Caki2 (cell line): ENCODE measurements around the gene FOXD3. TPM values are rescaled to one million over a fixed set of nuclear protein-coding genes. Genes with fewer than 3 reads are reported as not detected.
"Not testable (repeated sequence)": the region's sequence is repeated elsewhere in the genome, so short reads cannot be mapped to it uniquely, and the experiment has no call there.

ENCODE experiments used
- DNase-seq: peaks from one replicate; pipeline ENCODE4 v3.0.0-alpha.2; 2015; ENCODE audit warnings: low read depth
- in situ Hi-C: cut with HindIII; loops from 2 replicates; pipeline ENCODE4 v1.10.0; 2016; ENCODE audit warnings: low sequenced_read_pairs, low pct_unique_long_range_greater_than_20kb, mixed read lengths
- total RNA-seq: library from RNA; depleted of rRNA; stranded (reverse); fragments of >200 nt; shearing (Covaris generic); gene quantifications from 2 replicates; pipeline ENCODE4 v1.2.3, GENCODE V29; 2014; ENCODE audit warnings: low replicate concordance; rRNA removed

Gene FOXD3
- total RNA-seq, 1 experiment from 2014 or later: not detected

- in situ Hi-C loops: no loop called here
- DNase-seq: no peak
Measured at GRCh38 chr1:63342402-63342801, 20.0 kb downstream of the FOXD3 start.

GRCh38 chr1:63343922-63344321, 21.6 kb downstream of the FOXD3 start:
- in situ Hi-C loops: no loop called here
- no peak for DNase-seq

DNA sequence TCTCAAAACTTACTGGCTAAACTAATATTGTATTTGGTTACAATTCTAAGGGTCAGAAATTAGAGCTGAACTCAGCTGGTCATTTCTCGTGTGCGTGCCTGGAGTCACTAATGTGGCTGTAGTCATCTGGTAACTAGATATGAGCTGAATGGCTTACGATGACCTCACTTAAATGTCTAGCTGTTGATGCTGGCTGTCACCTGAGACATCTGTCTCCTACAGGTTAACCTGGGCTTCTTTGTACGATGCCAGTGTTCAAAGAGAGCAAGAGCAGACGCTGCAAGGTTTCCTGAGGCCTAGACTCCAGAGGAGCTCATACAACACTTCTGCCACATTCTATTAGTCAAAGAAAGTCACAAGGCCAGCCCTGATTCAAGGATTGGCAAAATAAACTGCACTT, 28.0 kb downstream of the FOXD3 start:
- DNase-seq: no peak
- in situ Hi-C loops: no loop called here

DNA sequence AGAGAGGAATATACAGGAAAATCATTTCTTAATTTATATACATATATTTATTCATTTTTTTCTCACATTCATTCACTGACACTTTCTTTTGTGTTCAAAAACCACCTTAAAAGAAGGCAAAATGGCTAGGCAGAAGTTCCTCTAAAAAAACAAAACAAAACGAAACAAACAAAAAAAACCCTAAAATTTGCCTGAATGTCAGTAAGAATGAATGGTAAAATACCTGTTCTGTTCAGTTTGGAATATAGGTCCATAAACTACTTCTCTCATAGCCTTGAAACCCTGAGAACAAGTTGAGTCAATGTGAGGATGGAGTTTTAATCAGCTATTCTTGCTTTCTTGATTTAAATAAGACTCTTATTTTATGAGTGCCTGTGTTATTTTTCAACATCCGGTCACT, 30.4 kb downstream of the FOXD3 start:
- in situ Hi-C loops: no loop called here
- DNase-seq: no peak

- in situ Hi-C loops, DNase-seq: not testable (repeated sequence)
Measured at GRCh38 chr1:63356234-63356633, 33.9 kb downstream of the FOXD3 start.

GRCh38 chr1:63359561-63359960, 37.2 kb downstream of the FOXD3 start:
- in situ Hi-C loops: no loop called here
- no peak for DNase-seq

DNA sequence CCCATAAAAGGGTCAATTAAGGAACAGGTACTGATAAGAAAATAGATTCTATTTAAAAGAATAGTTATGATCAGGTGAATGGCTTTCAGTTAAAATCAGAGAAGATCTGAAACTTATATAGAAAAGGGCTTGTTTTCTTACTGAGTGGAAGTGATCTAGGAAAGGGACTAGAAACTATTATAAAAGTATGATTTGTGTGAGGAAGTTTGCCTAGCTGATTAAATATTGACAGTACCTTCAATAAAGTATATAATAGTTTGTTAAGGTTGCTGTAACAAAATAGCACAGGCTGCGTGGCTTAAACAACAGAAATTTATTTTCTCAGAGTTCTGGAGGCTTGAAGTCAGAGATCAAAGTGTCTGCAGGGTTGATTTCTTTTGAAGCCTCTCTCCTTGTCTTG, 39.7 kb downstream of the FOXD3 start:
- in situ Hi-C loops: no loop called here
- no peak for DNase-seq

GRCh38 chr1:63362578-63362977, 40.2 kb downstream of the FOXD3 start:
- DNase-seq: no peak
- in situ Hi-C loops: no loop called here

- in situ Hi-C loops: no loop called here
Measured at GRCh38 chr1:63363014-63363413, 40.6 kb downstream of the FOXD3 start.

DNA sequence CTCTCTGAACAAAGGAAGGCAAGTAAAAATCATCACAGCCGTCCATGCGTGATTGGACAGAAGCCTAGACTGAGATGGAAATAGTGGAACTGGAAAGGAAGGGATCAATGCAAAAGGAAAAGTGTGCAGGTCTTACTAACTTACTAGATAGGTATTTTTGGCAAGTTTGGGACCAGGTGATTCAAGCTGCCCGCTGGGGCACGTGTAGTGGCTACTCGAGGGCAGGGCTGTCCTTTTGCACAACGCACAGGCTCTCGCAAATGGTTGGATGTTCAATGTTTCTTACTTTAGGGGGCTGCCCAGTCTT, 44.5 kb downstream of the FOXD3 start:
- no peak for DNase-seq
- in situ Hi-C loops: no loop called here

More at GRCh38 chr1:63363014-63363413, 40.6 kb downstream of the FOXD3 start:
- no peak for DNase-seq

GRCh38 chr1:63367215-63368103, 45.1 kb downstream of the FOXD3 start, which contains the start of gene ALG6:
Gene ALG6 (plus strand): TSS chr1:63367627. CDS start chr1:63370978, 3,351 bp downstream.
- DNase-seq: peak; percentile 97
- in situ Hi-C loops: no loop called here

DNA sequence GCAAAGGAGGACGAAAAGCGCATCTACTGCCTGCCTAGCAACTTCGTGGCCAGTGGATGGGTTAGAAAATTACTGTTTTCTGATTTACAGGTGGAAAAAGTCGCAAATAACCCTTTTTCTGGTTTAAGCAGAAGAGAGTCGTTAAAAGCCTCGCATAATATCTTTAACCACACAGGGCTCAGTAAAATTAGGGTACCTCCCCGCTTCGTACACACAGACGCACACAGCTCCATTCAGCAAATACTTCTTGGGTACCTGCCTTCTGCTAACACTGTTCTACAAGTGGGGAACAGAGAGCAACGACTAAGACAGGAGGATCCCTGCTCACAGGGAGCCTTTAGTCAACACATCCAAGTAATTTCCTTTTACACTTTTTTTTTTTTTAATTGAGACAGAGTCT, 45.8 kb downstream of the FOXD3 start:
- no peak for DNase-seq
- in situ Hi-C loops: no loop called here

Other genes starting within 250 kb of the FOXD3 start
- 23.2 and 24.7 TPM in 2 replicates for gene ALG6, start 45.1 kb downstream of the FOXD3 start, total RNA-seq
- gene ITGB3BP, start 200.7 kb downstream of the FOXD3 start, total RNA-seq: 47.5 and 50.4 TPM in 2 replicates
- gene EFCAB7, start 201.0 kb downstream of the FOXD3 start, total RNA-seq: 2.0 and 2.9 TPM in 2 replicates